ENCODE measurements around the gene SLC19A1.

DNA sequence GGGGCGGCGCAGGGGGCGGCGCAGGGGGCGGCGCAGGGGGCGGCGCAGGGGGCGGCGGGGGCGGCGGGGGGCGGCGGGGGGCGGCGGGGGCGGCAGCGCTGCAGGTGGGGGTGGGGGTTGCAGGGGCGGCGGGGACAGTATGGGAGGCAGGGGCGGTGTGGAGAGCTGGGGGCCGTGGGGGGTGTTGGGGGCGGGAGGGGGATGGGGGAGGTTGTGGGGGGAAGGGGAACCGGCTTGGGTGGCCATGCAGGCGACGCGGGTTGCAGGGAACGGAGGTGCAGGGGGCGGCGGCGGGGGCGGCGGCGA lies 13.0 kb upstream of the SLC19A1 start:
- TF ChIP-seq, protein P1, sequence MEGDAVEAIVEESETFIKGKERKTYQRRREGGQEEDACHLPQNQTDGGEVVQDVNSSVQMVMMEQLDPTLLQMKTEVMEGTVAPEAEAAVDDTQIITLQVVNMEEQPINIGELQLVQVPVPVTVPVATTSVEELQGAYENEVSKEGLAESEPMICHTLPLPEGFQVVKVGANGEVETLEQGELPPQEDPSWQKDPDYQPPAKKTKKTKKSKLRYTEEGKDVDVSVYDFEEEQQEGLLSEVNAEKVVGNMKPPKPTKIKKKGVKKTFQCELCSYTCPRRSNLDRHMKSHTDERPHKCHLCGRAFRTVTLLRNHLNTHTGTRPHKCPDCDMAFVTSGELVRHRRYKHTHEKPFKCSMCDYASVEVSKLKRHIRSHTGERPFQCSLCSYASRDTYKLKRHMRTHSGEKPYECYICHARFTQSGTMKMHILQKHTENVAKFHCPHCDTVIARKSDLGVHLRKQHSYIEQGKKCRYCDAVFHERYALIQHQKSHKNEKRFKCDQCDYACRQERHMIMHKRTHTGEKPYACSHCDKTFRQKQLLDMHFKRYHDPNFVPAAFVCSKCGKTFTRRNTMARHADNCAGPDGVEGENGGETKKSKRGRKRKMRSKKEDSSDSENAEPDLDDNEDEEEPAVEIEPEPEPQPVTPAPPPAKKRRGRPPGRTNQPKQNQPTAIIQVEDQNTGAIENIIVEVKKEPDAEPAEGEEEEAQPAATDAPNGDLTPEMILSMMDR (IDR thresholded peaks at IDR 0.05): no peak
- no peak for TF ChIP-seq POLR2A (IDR thresholded peaks at IDR 0.05)
